Keratinocyte (primary cell): ENCODE data around the gene BHLHE23. TPM values are rescaled to one million over a fixed set of nuclear protein-coding genes. Genes with fewer than 3 reads are reported as not detected.

Experiments used
- DNase-seq: peaks from one replicate; pipeline ENCODE4 v3.0.0-alpha.2; 2011; ENCODE audit warnings: low read depth, missing footprints, low spot score
- FAIRE-seq: peaks from 2 replicates; lab custom pipeline; 2011; peaks lifted over from hg19 to GRCh38; lab: Jason Lieb, UNC
- H2AFZ ChIP-seq: 2 replicates; pipeline ENCODE4 v1.6.0; 2012; ENCODE audit warnings: low read length, control low read depth, inconsistent platforms; ENCODE audit not compliant: control insufficient read depth
- H3K27ac ChIP-seq: 2 replicates; pipeline ENCODE4 v1.5.1; 2011; ENCODE audit warnings: low read length; ENCODE audit not compliant: control insufficient read depth, insufficient read depth
- H3K27me3 ChIP-seq: 3 replicates; pipeline ENCODE4 v1.6.0; 2011; ENCODE audit warnings: low read length; ENCODE audit not compliant: control insufficient read depth, insufficient read depth; ENCODE audit errors: extremely low read depth
- H3K36me3 ChIP-seq, 2 experiments: 2 replicates in 1 of 2; 3 replicates in 1 of 2; pipeline ENCODE4 v1.5.1; 2011; ENCODE audit warnings: low read length in 2 of 2, mild to moderate bottlenecking in 1 of 2; ENCODE audit not compliant: control insufficient read depth in 2 of 2, insufficient read depth in 2 of 2; ENCODE audit errors: extremely low read depth in 1 of 2
- H3K4me1 ChIP-seq: 3 replicates; pipeline ENCODE4 v1.5.1; 2011; ENCODE audit warnings: low read length; ENCODE audit not compliant: control insufficient read depth, insufficient read depth; ENCODE audit errors: extremely low read depth
- H3K4me2 ChIP-seq: 3 replicates; pipeline ENCODE4 v1.6.0; 2011; ENCODE audit warnings: low read depth, low read length; ENCODE audit not compliant: control insufficient read depth, insufficient read depth; ENCODE audit errors: extremely low read depth
- H3K4me3 ChIP-seq, 3 experiments: fragments of 200-600 bp in 1 of 3; sonication (generic) in 1 of 3; 2 replicates in 2 of 3; 3 replicates in 1 of 3; pipeline ENCODE4 v1.5.1; 2011 to 2016; ENCODE audit warnings: low read length in 3 of 3, mild to moderate bottlenecking in 3 of 3, control low read depth in 2 of 3, inconsistent platforms in 1 of 3, low read depth in 1 of 3, mixed read lengths in 1 of 3, mixed run types in 1 of 3, moderate library complexity in 1 of 3; ENCODE audit not compliant: control insufficient read depth in 2 of 3, insufficient read depth in 2 of 3; ENCODE audit errors: extremely low read depth in 1 of 3
- H3K79me2 ChIP-seq: 2 replicates; pipeline ENCODE4 v1.6.0; 2012; ENCODE audit warnings: low read length; ENCODE audit not compliant: control insufficient read depth, insufficient read depth
- H3K9ac ChIP-seq: 3 replicates; pipeline ENCODE4 v1.6.0; 2011; ENCODE audit warnings: low read length; ENCODE audit not compliant: control insufficient read depth, insufficient read depth; ENCODE audit errors: extremely low read depth
- H3K9me1 ChIP-seq: 3 replicates; pipeline ENCODE4 v1.6.0; 2011; ENCODE audit warnings: low read length; ENCODE audit not compliant: control insufficient read depth, insufficient read depth; ENCODE audit errors: extremely low read depth
- H3K9me3 ChIP-seq: 2 replicates; pipeline ENCODE4 v1.5.1; 2012; ENCODE audit warnings: low read depth, low read length; ENCODE audit not compliant: control insufficient read depth
- H4K20me1 ChIP-seq: 3 replicates; pipeline ENCODE4 v1.6.0; 2011; ENCODE audit warnings: low read length; ENCODE audit not compliant: control insufficient read depth, insufficient read depth; ENCODE audit errors: extremely low read depth
- CTCF ChIP-seq, 3 experiments: IDR thresholded peaks in 1 of 3; conservative IDR thresholded peaks in 1 of 3; optimal IDR thresholded peaks in 1 of 3; 2 replicates in 2 of 3; 3 replicates in 1 of 3; pipeline versions ENCODE3 to v1.5.1; 2011; ENCODE audit warnings: low read length in 3 of 3, mild to moderate bottlenecking in 3 of 3, moderate library complexity in 2 of 3, control low read depth in 1 of 3, inconsistent platforms in 1 of 3; ENCODE audit not compliant: insufficient read depth in 2 of 3; ENCODE audit errors: extremely low read depth in 1 of 3
- EZH2 ChIP-seq: IDR thresholded peaks from one replicate; pipeline ENCODE4 v1.6.1; 2012; ENCODE audit warnings: inconsistent platforms, mild to moderate bottlenecking, low read length, moderate library complexity
- dilution Hi-C: fragments of 300-500 bp; cut with MboI; formaldehyde crosslinking; loops from one replicate; pipeline ENCODE4 v1.7.0; 2020; ENCODE audit warnings: low sequenced_read_pairs; ENCODE audit not compliant: extremely low pct_ligation_motif_present
- polyA plus RNA-seq, 5 experiments: library from polyadenylated mRNA; depleted of rRNA in 3 of 5; stranded (reverse) in 3 of 5; stranded (forward) in 1 of 5; unstranded in 1 of 5; fragments of >200 nt; gene quantifications; 1 replicate in 1 of 5; 2 replicates in 3 of 5; 3 replicates in 1 of 5; pipeline versions ENCODE4 v1.2.1 to v1.2.3, GENCODE V29; 2011 to 2012; ENCODE audit warnings: missing spikeins in 2 of 5, low read depth in 1 of 5, low replicate concordance in 1 of 5

The BHLHE23 gene
- polyA plus RNA-seq, 1 donor (not counting 4 experiments of a cell fraction or from before 2014, with no cell fraction given) = not detected

GRCh38 chr20:62975812-62976508, 30.8 kb downstream of the BHLHE23 start:
- Histone ChIP-seq H2AFZ (no peak overlapping the region), H3K4me3 (no peak overlapping the region), H3K79me2 (no peaks in the 10 kb centered on the region), H3K4me2 (no peak overlapping the region), H3K9me3 (no peaks in the 10 kb centered on the region), H3K36me3 (no peaks in the 10 kb centered on the region), H3K9ac (no peak overlapping the region), H3K27ac (no peak overlapping the region), H3K27me3 (peaks cover 71% of the 10 kb centered on the region), H3K9me1 (no peaks in the 10 kb centered on the region), H3K4me1 (peaks cover 5% of the 10 kb centered on the region), H4K20me1 (peaks cover 7% of the 10 kb centered on the region)
- TF ChIP-seq EZH2 = no peak
- TF ChIP-seq CTCF (optimal IDR thresholded peaks at IDR 0.05 in 1 of 3, IDR thresholded peaks at IDR 0.05 in 1 of 3, conservative IDR thresholded peaks at IDR 0.05 in 1 of 3; ENCODE audit: extremely low read depth in 1 of 3, insufficient read depth in 2 of 3, low read length in 3 of 3) = no peak
- FAIRE-seq (no peak), DNase-seq (no peak)
- dilution Hi-C loops = no loop called here

- H3K9me1 ChIP-seq = no peaks in the 10 kb centered on the region
- peaks cover 5% of the 10 kb centered on the region for H3K4me1 ChIP-seq
- no peaks in the 10 kb centered on the region for H3K36me3 ChIP-seq
- no peak overlapping the region for H2AFZ ChIP-seq
- no peak overlapping the region for H3K27ac ChIP-seq
- DNase-seq = no peak
- no peak overlapping the region for H3K4me2 ChIP-seq
- H3K9ac ChIP-seq = no peak overlapping the region
- H3K9me3 ChIP-seq = no peaks in the 10 kb centered on the region
- H4K20me1 ChIP-seq = peaks cover 7% of the 10 kb centered on the region
- no peaks in the 10 kb centered on the region for H3K79me2 ChIP-seq
- no peak overlapping the region for H3K4me3 ChIP-seq
- dilution Hi-C loops = no loop called here
- FAIRE-seq = no peak
- TF ChIP-seq EZH2 = no peak
- TF ChIP-seq CTCF (optimal IDR thresholded peaks at IDR 0.05 in 1 of 3, IDR thresholded peaks at IDR 0.05 in 1 of 3, conservative IDR thresholded peaks at IDR 0.05 in 1 of 3; ENCODE audit: extremely low read depth in 1 of 3, insufficient read depth in 2 of 3, low read length in 3 of 3) = no peak
- H3K27me3 ChIP-seq = peaks cover 71% of the 10 kb centered on the region
Observed at GRCh38 chr20:62975251-62975760, 31.5 kb downstream of the BHLHE23 start.
